Smooth muscle cell (in vitro differentiated cells): Measurements from ENCODE around the gene SLX9. TPM values are rescaled to one million over a fixed set of nuclear protein-coding genes. Genes with fewer than 3 reads are reported as not detected.

Experiments
- DNase-seq: peaks from one replicate; lab custom pipeline; 2025; ENCODE audit not compliant: unreplicated experiment; lab: John Stamatoyannopoulos, UW
- H2AFZ ChIP-seq: fragments of 200-600 bp; sonication (generic); 2 replicates; pipeline ENCODE4 v1.6.0; 2016; ENCODE audit warnings: antibody characterized with exemption, low read depth, mild to moderate bottlenecking
- H3F3A ChIP-seq: fragments of 200-600 bp; sonication (generic); 2 replicates; pipeline ENCODE4 v1.6.0; 2017; ENCODE audit warnings: antibody characterized with exemption, low read depth
- H3K27ac ChIP-seq: fragments of 200-600 bp; sonication (generic); 2 replicates; pipeline ENCODE4 v1.5.1; 2016; ENCODE audit warnings: low read depth, mild to moderate bottlenecking
- H3K27me3 ChIP-seq: fragments of 200-600 bp; sonication (generic); 2 replicates; pipeline ENCODE4 v1.6.1; 2016; ENCODE audit warnings: low read depth, mild to moderate bottlenecking
- H3K36me3 ChIP-seq: fragments of 200-600 bp; sonication (generic); 2 replicates; pipeline ENCODE4 v1.5.1; 2016; ENCODE audit warnings: low read depth
- H3K4me1 ChIP-seq: fragments of 200-600 bp; sonication (generic); 2 replicates; pipeline ENCODE4 v1.5.1; 2016; ENCODE audit warnings: low read depth
- H3K4me2 ChIP-seq: fragments of 200-600 bp; sonication (generic); 2 replicates; pipeline ENCODE4 v1.6.0; 2016; ENCODE audit warnings: mild to moderate bottlenecking
- H3K4me3 ChIP-seq: fragments of 200-600 bp; sonication (generic); 2 replicates; pipeline ENCODE4 v1.5.1; 2016; ENCODE audit warnings: mild to moderate bottlenecking
- H3K79me2 ChIP-seq: fragments of 200-600 bp; sonication (generic); 2 replicates; pipeline ENCODE4 v1.6.0; 2016; ENCODE audit warnings: low read depth, mild to moderate bottlenecking
- H3K9ac ChIP-seq: fragments of 200-600 bp; sonication (generic); 2 replicates; pipeline ENCODE4 v1.6.0; 2016; ENCODE audit warnings: low read depth
- H3K9me3 ChIP-seq: fragments of 200-600 bp; sonication (generic); replicated peaks from 2 replicates; pipeline ENCODE4 v1.5.1; 2016; ENCODE audit warnings: low read depth
- H4K20me1 ChIP-seq: fragments of 200-600 bp; sonication (generic); 2 replicates; pipeline ENCODE4 v1.6.0; 2016; ENCODE audit warnings: low read depth
- CTCF ChIP-seq: fragments of 200-600 bp; sonication (generic); IDR thresholded peaks from 2 replicates; pipeline ENCODE4 v1.5.1; 2017; ENCODE audit warnings: borderline replicate concordance, mild to moderate bottlenecking, antibody characterized with exemption; ENCODE audit not compliant: insufficient read depth, poor library complexity, severe bottlenecking
- WGBS: methylation state at CpG from one replicate; pipeline ENCODE4 v1.1.7; 2016; ENCODE audit warnings: low lambda C conversion rate; 5-methylcytosine and 5-hydroxymethylcytosine counted together
- polyA plus RNA-seq: library from polyadenylated mRNA; unstranded; fragments of >200 nt; fragmentation: Nextera tagmentation; extraction: Ambion mirVana; gene quantifications from 2 replicates; pipeline ENCODE4 v1.2.1, GENCODE V29; 2016
- total RNA-seq: library from RNA; depleted of rRNA; stranded (reverse); fragments of >200 nt; gene quantifications from 2 replicates; pipeline ENCODE4 v1.2.3, GENCODE V29; 2014

The SLX9 gene
- total and polyA plus RNA-seq, 2 experiments from 2014 or later = 13.9 to 26.6 TPM

GRCh38 chr21:44938772-44939531 lies 877 bp upstream of the SLX9 start:
- peak overlapping the region; percentile 54 for H3K9ac ChIP-seq
- H3K4me2 ChIP-seq = peak overlapping the region; percentile 92
- no peak overlapping the region for H3K27ac ChIP-seq
- H3F3A ChIP-seq = no peaks in the 10 kb centered on the region
- H3K79me2 ChIP-seq = peaks cover 31% of the 10 kb centered on the region
- TF ChIP-seq CTCF = no peak
- peak overlapping the region; percentile 73 for H3K4me3 ChIP-seq
- H3K4me1 ChIP-seq = peaks cover 12% of the 10 kb centered on the region
- H2AFZ ChIP-seq = peak overlapping the region; percentile 89
- no peaks in the 10 kb centered on the region for H3K9me3 ChIP-seq
- WGBS = 89% methylated on average over 17 of the region's 18 CpGs
- no peak for DNase-seq
- H3K27me3 ChIP-seq = no peaks in the 10 kb centered on the region
- no peaks in the 10 kb centered on the region for H3K36me3 ChIP-seq
- peaks cover 29% of the 10 kb centered on the region for H4K20me1 ChIP-seq

DNA sequence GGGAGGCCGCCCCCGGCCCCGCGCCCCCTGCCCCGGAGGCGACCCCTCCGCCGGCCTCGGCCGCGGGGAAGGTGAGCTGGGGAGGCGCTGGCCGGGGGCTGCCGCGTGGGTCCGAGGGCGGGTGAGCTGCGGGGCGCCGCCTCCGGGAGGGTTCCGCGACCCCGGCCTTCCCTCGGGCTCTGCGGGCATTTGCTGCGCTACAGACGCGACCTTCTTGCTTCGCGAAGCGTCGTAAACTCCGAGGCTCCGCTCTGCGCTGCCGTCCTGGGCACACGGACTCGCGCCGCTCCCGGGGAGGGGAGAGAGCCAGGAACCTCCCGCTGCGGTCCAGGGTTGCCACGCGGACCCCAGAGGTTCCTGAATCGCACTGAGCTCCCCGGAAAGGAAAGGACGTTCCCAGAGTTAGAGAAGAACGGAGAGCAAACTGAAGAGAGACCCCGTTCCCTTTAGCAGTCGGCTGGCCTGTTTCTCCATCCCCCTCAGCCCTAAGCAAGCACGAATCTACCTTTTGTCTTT lies 345 bp downstream of the SLX9 start:
- Histone ChIP-seq H3K4me2 (peak overlapping the region; percentile 92), H4K20me1 (peaks cover 39% of the 10 kb centered on the region), H3K27ac (no peak overlapping the region), H2AFZ (peak overlapping the region; percentile 89), H3K9ac (peak overlapping the region; percentile 54), H3F3A (no peaks in the 10 kb centered on the region), H3K9me3 (no peaks in the 10 kb centered on the region), H3K79me2 (peaks cover 31% of the 10 kb centered on the region), H3K4me3 (peak overlapping the region; percentile 73), H3K4me1 (peaks cover 12% of the 10 kb centered on the region), H3K27me3 (no peaks in the 10 kb centered on the region), H3K36me3 (no peaks in the 10 kb centered on the region)
- no peak for DNase-seq
- TF ChIP-seq CTCF = no peak
- WGBS = under 1% methylated on average over 29 of the region's 53 CpGs

- peaks cover 12% of the 10 kb centered on the region for H3K4me1 ChIP-seq
- no peaks in the 10 kb centered on the region for H3K27me3 ChIP-seq
- no peaks in the 10 kb centered on the region for H3F3A ChIP-seq
- H3K9me3 ChIP-seq = no peaks in the 10 kb centered on the region
- no peak for DNase-seq
- H3K79me2 ChIP-seq = peaks cover 43% of the 10 kb centered on the region
- H4K20me1 ChIP-seq = peaks cover 53% of the 10 kb centered on the region
- H3K4me3 ChIP-seq = no peak overlapping the region
- no peaks in the 10 kb centered on the region for H3K36me3 ChIP-seq
- no peak overlapping the region for H2AFZ ChIP-seq
- H3K4me2 ChIP-seq = no peak overlapping the region
- no peak overlapping the region for H3K9ac ChIP-seq
- TF ChIP-seq CTCF = no peak
- no peak overlapping the region for H3K27ac ChIP-seq
- 92% methylated on average over 8 of the region's 8 CpGs for WGBS
Observed at GRCh38 chr21:44941567-44941966, 1.7 kb downstream of the SLX9 start.
